ENCODE data around the gene ALDH3B1. TPM values are rescaled to one million over a fixed set of nuclear protein-coding genes. Genes with fewer than 3 reads are reported as not detected.
A peak's percentile ranks its signal among the peaks of the same experiment; 100 is the strongest.

The ALDH3B1 gene
- polyA plus RNA-seq, 10 donors: 2.6 to 9.9 (median 6.9) TPM

GRCh38 chr11:67996622-67997474 is 13.3 kb upstream of the ALDH3B1 start:
- no peak for DNase-seq

GRCh38 chr11:67997475-67997921 is 12.6 kb upstream of the ALDH3B1 start:
- DNase-seq: no peak

- no peak for DNase-seq
Observed at GRCh38 chr11:67998150-67999045, 11.7 kb upstream of the ALDH3B1 start.

- no peak for DNase-seq
Observed at GRCh38 chr11:67999201-67999629, 10.9 kb upstream of the ALDH3B1 start.

- DNase-seq: no peak
Observed at GRCh38 chr11:67999704-68000103, 10.4 kb upstream of the ALDH3B1 start.

- DNase-seq: peak in 1 of 3 donors; percentile 36
Observed at GRCh38 chr11:68002575-68002937, 7.6 kb upstream of the ALDH3B1 start.

- peak in 1 of 3 donors; percentile 56 for DNase-seq
Observed at GRCh38 chr11:68002938-68003845, 6.9 kb upstream of the ALDH3B1 start.

GRCh38 chr11:68003846-68004550 is 6.1 kb upstream of the ALDH3B1 start, which contains the start of gene UNC93B1:
Gene UNC93B1 (minus strand): TSS chr11:68004097. CDS start chr11:68004043, 54 bp downstream.
- DNase-seq: peak; percentile 70 to 88 (median 84)

- DNase-seq: no peak
Observed at GRCh38 chr11:68004551-68005335, 5.4 kb upstream of the ALDH3B1 start.

- DNase-seq: no peak
Observed at GRCh38 chr11:68006606-68007166, 3.4 kb upstream of the ALDH3B1 start.

GRCh38 chr11:68007498-68008380 is 2.4 kb upstream of the ALDH3B1 start:
- DNase-seq: no peak

- DNase-seq: no peak
Observed at GRCh38 chr11:68008381-68009337, 1.5 kb upstream of the ALDH3B1 start.

- DNase-seq: no peak
Observed at GRCh38 chr11:68009391-68010089, 587 bp upstream of the ALDH3B1 start.

- DNase-seq: peak in 1 of 3 donors; percentile 41
Observed at GRCh38 chr11:68011051-68011943, 1.2 kb downstream of the ALDH3B1 start.
